GM23338 (cell line): ENCODE results near the gene SMIM21. TPM values are rescaled to one million over a fixed set of nuclear protein-coding genes. Genes with fewer than 3 reads are reported as not detected.

Experiments
- ATAC-seq: fragments of 200-7000 bp; cut with Tn5 transposase; 3 replicates; pipeline ENCODE4 v1.9.1; 2020
- DNase-seq: peaks from one replicate; pipeline ENCODE4 v3.0.0-alpha.2; 2015; ENCODE audit warnings: low spot score
- H2AFZ ChIP-seq: fragments of 200-600 bp; sonication (generic); 2 replicates; pipeline ENCODE4 v1.8.0; 2016; ENCODE audit warnings: antibody characterized with exemption, mild to moderate bottlenecking, moderate library complexity
- H3F3A ChIP-seq: fragments of 200-600 bp; sonication (generic); replicated peaks from 2 replicates; pipeline ENCODE4 v1.8.0; 2017; ENCODE audit warnings: antibody characterized with exemption, mixed run types, low read depth
- H3K27ac ChIP-seq: fragments of 200-600 bp; sonication (generic); 2 replicates; pipeline ENCODE4 v1.6.1; 2016; ENCODE audit warnings: low read depth
- H3K27me3 ChIP-seq: fragments of 200-600 bp; sonication (generic); 2 replicates; pipeline ENCODE4 v1.8.0; 2016; ENCODE audit warnings: mild to moderate bottlenecking, mixed run types, moderate library complexity; ENCODE audit not compliant: insufficient read depth
- H3K36me3 ChIP-seq: fragments of 200-600 bp; sonication (generic); 2 replicates; pipeline ENCODE4 v1.8.0; 2016; ENCODE audit warnings: mild to moderate bottlenecking; ENCODE audit not compliant: insufficient read depth
- H3K4me1 ChIP-seq: fragments of 200-600 bp; sonication (generic); 2 replicates; pipeline ENCODE4 v1.8.0; 2016; ENCODE audit warnings: mild to moderate bottlenecking, moderate library complexity; ENCODE audit not compliant: insufficient read depth
- H3K4me2 ChIP-seq: fragments of 200-600 bp; sonication (generic); 2 replicates; pipeline ENCODE4 v1.7.1; 2017; ENCODE audit warnings: mixed run types
- H3K4me3 ChIP-seq: fragments of 200-600 bp; sonication (generic); 2 replicates; pipeline ENCODE4 v1.6.1; 2016; ENCODE audit warnings: mixed run types
- H3K79me2 ChIP-seq: fragments of 200-600 bp; sonication (generic); replicated peaks from 2 replicates; pipeline ENCODE4 v1.8.0; 2017; ENCODE audit warnings: mild to moderate bottlenecking; ENCODE audit not compliant: insufficient read depth
- H3K9me2 ChIP-seq: fragments of 200-600 bp; sonication (generic); 2 replicates; pipeline ENCODE4 v1.8.0; 2017; ENCODE audit not compliant: insufficient read depth
- H4K20me1 ChIP-seq: fragments of 200-600 bp; sonication (generic); replicated peaks from 2 replicates; pipeline ENCODE4 v1.8.0; 2017; ENCODE audit warnings: mild to moderate bottlenecking; ENCODE audit not compliant: insufficient read depth
- H3K27ac Mint-ChIP-seq: 2 replicates; pipeline ENCODE4 v1.8.0; 2020; ENCODE audit warnings: inconsistent platforms, mild to moderate bottlenecking, moderate library complexity, mixed read lengths
- H3K27me3 Mint-ChIP-seq: 3 replicates; pipeline ENCODE4 v1.8.0; 2022; ENCODE audit warnings: low read depth, mild to moderate bottlenecking, moderate library complexity, mixed read lengths, inconsistent platforms; ENCODE audit not compliant: insufficient read depth, poor library complexity
- H3K36me3 Mint-ChIP-seq: 3 replicates; pipeline ENCODE4 v1.8.0; 2021; ENCODE audit warnings: low read depth, mild to moderate bottlenecking, inconsistent platforms, moderate library complexity, mixed read lengths
- H3K4me1 Mint-ChIP-seq: 3 replicates; pipeline ENCODE4 v1.8.0; 2020; ENCODE audit warnings: mild to moderate bottlenecking, inconsistent platforms, mixed read lengths
- H3K4me3 Mint-ChIP-seq: 3 replicates; pipeline ENCODE4 v1.8.0; 2021; ENCODE audit warnings: moderate library complexity, mild to moderate bottlenecking, inconsistent platforms, mixed read lengths
- H3K9me3 Mint-ChIP-seq: 3 replicates; pipeline ENCODE4 v1.8.0; 2020; ENCODE audit warnings: moderate library complexity, mild to moderate bottlenecking, inconsistent platforms, mixed read lengths
- EZH2 ChIP-seq: fragments of 200-600 bp; sonication (generic); IDR thresholded peaks from one replicate; pipeline ENCODE4 v1.8.0; 2017; ENCODE audit warnings: antibody characterized with exemption, mild to moderate bottlenecking, low read depth; ENCODE audit not compliant: unreplicated experiment
- JUNB ChIP-seq: IDR thresholded peaks from one replicate; pipeline ENCODE4 v1.6.1; 2016; ENCODE audit warnings: antibody characterized with exemption; ENCODE audit not compliant: unreplicated experiment
- polyA plus RNA-seq: library from polyadenylated mRNA; unstranded; fragments of >200 nt; fragmentation: Nextera tagmentation; extraction: Ambion mirVana; gene quantifications from 2 replicates; pipeline ENCODE4 v1.2.1, GENCODE V29; 2016
- total RNA-seq: library from RNA; depleted of rRNA; stranded (reverse); fragments of >200 nt; shearing (Covaris generic); gene quantifications from 2 replicates; pipeline ENCODE4 v1.2.3, GENCODE V29; 2014
- TF ChIP-seq, protein P1 (sequence below): fragments of 250-450 bp; sonication (Bioruptor Pico); IDR thresholded peaks from 2 replicates; pipeline ENCODE4 v1.5.0; 2020; ENCODE audit warnings: mild to moderate bottlenecking, moderate library complexity
- TF ChIP-seq, protein P2 (sequence below): IDR thresholded peaks from 2 replicates; pipeline ENCODE4 v1.6.1; 2016; ENCODE audit warnings: antibody characterized with exemption
- TF ChIP-seq, protein P3 (sequence below), 2 experiments: fragments of 200-600 bp in 1 of 2; sonication (generic) in 1 of 2; conservative IDR thresholded peaks; 2 replicates each; pipeline versions ENCODE4 v1.5.1 to v1.6.1; 2016 to 2017; ENCODE audit warnings: antibody characterized with exemption in 2 of 2, low read depth in 2 of 2, mild to moderate bottlenecking in 2 of 2, moderate library complexity in 1 of 2

The SMIM21 gene
- total and polyA plus RNA-seq, 2 experiments from 2014 or later: not detected

DNA sequence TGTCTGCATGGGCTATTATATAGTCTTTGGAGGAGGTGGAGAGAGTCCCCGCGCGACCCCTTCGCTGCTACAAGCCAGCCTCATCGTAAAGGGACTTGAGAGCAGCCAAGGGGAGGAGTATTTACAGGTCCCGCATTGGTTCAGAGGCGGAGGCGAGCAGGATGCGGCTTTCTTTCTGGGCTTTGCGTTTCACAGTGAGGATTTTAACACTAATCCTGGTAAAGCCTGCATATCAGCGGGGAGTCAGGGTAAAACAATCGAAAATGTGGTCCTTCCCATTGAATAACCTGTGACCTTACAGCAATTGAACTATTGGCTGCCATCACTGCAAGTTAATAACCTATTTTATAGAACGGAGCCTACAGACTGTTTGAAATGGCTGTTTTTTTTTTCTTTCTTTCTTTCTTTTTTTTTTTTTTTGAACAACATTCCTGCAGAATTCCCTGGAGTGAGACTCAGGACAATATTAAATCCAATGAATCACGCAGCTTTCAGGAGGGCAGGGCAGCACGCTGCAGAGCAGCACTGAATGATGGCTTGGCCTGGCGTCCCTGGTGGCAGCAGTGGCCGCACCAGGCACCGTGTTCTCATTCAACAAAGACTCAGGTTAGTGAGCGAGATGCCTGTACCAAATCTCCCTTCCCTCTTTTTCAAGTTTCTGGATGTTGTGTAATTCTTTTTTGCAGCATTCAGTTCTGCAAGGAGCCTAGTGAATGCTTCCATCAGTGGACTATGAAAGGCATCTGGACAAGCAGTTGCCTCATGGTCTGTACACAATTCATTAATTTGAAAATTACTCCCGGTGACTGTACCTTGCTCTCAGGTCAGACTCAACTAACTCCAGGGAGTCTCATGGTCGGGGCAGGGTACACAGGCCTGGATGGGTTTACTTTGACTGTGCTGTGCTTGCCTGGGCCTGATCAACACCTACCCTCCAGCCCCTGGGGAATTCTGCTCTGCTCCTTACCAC is 19.8 kb downstream of the SMIM21 start:
- peak; percentile 94 for ATAC-seq
- peaks cover 14% of the 10 kb centered on the region for H3K4me1 ChIP-seq
- no peaks in the 10 kb centered on the region for H3K79me2 ChIP-seq
- no peaks in the 10 kb centered on the region for H3K9me2 ChIP-seq
- Mint-ChIP-seq H3K27ac (no peak overlapping the region), H3K36me3 (no peaks in the 10 kb centered on the region), H3K4me3 (peak overlapping the region; percentile 10; the same call in 1 of the 3 replicates), H3K27me3 (peaks cover 8% of the 10 kb centered on the region), H3K9me3 (no peaks in the 10 kb centered on the region), H3K4me1 (peaks cover 23% of the 10 kb centered on the region)
- H2AFZ ChIP-seq: peak overlapping the region; percentile 60; the same call in 1 of the 2 replicates
- no peak for TF ChIP-seq JUNB
- TF ChIP-seq, protein P1, sequence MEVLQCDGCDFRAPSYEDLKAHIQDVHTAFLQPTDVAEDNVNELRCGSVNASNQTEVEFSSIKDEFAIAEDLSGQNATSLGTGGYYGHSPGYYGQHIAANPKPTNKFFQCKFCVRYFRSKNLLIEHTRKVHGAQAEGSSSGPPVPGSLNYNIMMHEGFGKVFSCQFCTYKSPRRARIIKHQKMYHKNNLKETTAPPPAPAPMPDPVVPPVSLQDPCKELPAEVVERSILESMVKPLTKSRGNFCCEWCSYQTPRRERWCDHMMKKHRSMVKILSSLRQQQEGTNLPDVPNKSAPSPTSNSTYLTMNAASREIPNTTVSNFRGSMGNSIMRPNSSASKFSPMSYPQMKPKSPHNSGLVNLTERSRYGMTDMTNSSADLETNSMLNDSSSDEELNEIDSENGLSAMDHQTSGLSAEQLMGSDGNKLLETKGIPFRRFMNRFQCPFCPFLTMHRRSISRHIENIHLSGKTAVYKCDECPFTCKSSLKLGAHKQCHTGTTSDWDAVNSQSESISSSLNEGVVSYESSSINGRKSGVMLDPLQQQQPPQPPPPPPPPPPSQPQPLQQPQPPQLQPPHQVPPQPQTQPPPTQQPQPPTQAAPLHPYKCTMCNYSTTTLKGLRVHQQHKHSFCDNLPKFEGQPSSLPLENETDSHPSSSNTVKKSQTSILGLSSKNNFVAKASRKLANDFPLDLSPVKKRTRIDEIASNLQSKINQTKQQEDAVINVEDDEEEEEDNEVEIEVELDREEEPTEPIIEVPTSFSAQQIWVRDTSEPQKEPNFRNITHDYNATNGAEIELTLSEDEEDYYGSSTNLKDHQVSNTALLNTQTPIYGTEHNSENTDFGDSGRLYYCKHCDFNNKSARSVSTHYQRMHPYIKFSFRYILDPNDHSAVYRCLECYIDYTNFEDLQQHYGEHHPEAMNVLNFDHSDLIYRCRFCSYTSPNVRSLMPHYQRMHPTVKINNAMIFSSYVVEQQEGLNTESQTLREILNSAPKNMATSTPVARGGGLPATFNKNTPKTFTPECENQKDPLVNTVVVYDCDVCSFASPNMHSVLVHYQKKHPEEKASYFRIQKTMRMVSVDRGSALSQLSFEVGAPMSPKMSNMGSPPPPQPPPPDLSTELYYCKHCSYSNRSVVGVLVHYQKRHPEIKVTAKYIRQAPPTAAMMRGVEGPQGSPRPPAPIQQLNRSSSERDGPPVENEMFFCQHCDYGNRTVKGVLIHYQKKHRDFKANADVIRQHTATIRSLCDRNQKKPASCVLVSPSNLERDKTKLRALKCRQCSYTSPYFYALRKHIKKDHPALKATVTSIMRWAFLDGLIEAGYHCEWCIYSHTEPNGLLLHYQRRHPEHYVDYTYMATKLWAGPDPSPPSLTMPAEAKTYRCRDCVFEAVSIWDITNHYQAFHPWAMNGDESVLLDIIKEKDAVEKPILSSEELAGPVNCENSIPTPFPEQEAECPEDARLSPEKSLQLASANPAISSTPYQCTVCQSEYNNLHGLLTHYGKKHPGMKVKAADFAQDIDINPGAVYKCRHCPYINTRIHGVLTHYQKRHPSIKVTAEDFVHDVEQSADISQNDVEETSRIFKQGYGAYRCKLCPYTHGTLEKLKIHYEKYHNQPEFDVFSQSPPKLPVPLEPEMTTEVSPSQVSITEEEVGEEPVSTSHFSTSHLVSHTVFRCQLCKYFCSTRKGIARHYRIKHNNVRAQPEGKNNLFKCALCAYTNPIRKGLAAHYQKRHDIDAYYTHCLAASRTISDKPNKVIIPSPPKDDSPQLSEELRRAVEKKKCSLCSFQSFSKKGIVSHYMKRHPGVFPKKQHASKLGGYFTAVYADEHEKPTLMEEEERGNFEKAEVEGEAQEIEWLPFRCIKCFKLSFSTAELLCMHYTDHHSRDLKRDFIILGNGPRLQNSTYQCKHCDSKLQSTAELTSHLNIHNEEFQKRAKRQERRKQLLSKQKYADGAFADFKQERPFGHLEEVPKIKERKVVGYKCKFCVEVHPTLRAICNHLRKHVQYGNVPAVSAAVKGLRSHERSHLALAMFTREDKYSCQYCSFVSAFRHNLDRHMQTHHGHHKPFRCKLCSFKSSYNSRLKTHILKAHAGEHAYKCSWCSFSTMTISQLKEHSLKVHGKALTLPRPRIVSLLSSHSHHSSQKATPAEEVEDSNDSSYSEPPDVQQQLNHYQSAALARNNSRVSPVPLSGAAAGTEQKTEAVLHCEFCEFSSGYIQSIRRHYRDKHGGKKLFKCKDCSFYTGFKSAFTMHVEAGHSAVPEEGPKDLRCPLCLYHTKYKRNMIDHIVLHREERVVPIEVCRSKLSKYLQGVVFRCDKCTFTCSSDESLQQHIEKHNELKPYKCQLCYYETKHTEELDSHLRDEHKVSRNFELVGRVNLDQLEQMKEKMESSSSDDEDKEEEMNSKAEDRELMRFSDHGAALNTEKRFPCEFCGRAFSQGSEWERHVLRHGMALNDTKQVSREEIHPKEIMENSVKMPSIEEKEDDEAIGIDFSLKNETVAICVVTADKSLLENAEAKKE (CRISPR knock-in tag): no peak
- TF ChIP-seq, protein P2, sequence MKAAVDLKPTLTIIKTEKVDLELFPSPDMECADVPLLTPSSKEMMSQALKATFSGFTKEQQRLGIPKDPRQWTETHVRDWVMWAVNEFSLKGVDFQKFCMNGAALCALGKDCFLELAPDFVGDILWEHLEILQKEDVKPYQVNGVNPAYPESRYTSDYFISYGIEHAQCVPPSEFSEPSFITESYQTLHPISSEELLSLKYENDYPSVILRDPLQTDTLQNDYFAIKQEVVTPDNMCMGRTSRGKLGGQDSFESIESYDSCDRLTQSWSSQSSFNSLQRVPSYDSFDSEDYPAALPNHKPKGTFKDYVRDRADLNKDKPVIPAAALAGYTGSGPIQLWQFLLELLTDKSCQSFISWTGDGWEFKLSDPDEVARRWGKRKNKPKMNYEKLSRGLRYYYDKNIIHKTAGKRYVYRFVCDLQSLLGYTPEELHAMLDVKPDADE: no peak
- TF ChIP-seq, protein P3, sequence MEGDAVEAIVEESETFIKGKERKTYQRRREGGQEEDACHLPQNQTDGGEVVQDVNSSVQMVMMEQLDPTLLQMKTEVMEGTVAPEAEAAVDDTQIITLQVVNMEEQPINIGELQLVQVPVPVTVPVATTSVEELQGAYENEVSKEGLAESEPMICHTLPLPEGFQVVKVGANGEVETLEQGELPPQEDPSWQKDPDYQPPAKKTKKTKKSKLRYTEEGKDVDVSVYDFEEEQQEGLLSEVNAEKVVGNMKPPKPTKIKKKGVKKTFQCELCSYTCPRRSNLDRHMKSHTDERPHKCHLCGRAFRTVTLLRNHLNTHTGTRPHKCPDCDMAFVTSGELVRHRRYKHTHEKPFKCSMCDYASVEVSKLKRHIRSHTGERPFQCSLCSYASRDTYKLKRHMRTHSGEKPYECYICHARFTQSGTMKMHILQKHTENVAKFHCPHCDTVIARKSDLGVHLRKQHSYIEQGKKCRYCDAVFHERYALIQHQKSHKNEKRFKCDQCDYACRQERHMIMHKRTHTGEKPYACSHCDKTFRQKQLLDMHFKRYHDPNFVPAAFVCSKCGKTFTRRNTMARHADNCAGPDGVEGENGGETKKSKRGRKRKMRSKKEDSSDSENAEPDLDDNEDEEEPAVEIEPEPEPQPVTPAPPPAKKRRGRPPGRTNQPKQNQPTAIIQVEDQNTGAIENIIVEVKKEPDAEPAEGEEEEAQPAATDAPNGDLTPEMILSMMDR (conservative IDR thresholded peaks at IDR 0.05; ENCODE audit: low read depth in 2 of 2): no peak
- TF ChIP-seq EZH2: no peak
- peak; percentile 73 for DNase-seq
- H3K4me2 ChIP-seq: peak overlapping the region; percentile 64
- no peaks in the 10 kb centered on the region for H3K36me3 ChIP-seq
- no peak overlapping the region for H3K27ac ChIP-seq
- no peaks in the 10 kb centered on the region; the same call in 1 of the 2 replicates for H3F3A ChIP-seq
- no peaks in the 10 kb centered on the region for H3K27me3 ChIP-seq
- no peaks in the 10 kb centered on the region for H4K20me1 ChIP-seq
- H3K4me3 ChIP-seq: 0 out of 2 replicates have a peak overlapping the region, but pooled peaks have one; percentile 27
